ENCODE results near the gene ERCC4. TPM values are rescaled to one million over a fixed set of nuclear protein-coding genes. Genes with fewer than 3 reads are reported as not detected.

Gene ERCC4
- total RNA-seq, 4 donors from 2014 or later = 5.3 to 22.6 (median 15.9) TPM

DNA sequence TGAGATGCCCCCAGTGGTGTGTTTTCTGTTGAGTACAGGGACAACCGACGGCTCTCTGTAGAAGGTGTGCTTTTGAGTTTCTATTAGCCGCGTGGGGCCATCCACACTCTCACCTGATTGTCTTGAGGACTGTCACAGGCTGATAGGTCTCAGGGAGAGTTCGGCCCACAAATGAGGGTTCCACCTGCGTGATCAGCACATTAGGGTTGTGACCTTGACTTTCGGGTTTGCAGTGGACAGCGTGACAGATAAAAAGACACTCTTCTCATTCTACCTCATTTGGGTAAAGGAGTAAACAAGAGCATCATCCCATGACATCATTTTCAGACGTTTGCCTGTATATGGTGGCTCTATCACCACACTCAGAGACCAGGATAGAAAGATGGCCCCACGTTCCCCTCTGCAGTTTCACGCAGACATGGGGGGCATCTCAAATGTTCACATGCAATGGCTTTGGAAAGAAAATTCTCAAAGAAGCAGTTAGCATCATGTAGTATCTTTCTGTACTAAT, 76.9 kb downstream of the ERCC4 start:
- no peak overlapping the region for H3K4me3 ChIP-seq
- H3K36me3 ChIP-seq = no peaks in the 10 kb centered on the region
- DNase-seq = no peak
- intact Hi-C loops (cut with DNase I; ENCODE audit: low total_unique reads) = no loop called here
- H3K27ac ChIP-seq = no peak overlapping the region
- no peaks in the 10 kb centered on the region for H3K4me1 ChIP-seq
- H3K9me3 ChIP-seq = no peaks in the 10 kb centered on the region
- TF ChIP-seq, protein P1, sequence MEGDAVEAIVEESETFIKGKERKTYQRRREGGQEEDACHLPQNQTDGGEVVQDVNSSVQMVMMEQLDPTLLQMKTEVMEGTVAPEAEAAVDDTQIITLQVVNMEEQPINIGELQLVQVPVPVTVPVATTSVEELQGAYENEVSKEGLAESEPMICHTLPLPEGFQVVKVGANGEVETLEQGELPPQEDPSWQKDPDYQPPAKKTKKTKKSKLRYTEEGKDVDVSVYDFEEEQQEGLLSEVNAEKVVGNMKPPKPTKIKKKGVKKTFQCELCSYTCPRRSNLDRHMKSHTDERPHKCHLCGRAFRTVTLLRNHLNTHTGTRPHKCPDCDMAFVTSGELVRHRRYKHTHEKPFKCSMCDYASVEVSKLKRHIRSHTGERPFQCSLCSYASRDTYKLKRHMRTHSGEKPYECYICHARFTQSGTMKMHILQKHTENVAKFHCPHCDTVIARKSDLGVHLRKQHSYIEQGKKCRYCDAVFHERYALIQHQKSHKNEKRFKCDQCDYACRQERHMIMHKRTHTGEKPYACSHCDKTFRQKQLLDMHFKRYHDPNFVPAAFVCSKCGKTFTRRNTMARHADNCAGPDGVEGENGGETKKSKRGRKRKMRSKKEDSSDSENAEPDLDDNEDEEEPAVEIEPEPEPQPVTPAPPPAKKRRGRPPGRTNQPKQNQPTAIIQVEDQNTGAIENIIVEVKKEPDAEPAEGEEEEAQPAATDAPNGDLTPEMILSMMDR (IDR thresholded peaks at IDR 0.05) = no peak
- no peak for TF ChIP-seq POLR2A (IDR thresholded peaks at IDR 0.05)
- H3K27me3 ChIP-seq = no peaks in the 10 kb centered on the region

DNA sequence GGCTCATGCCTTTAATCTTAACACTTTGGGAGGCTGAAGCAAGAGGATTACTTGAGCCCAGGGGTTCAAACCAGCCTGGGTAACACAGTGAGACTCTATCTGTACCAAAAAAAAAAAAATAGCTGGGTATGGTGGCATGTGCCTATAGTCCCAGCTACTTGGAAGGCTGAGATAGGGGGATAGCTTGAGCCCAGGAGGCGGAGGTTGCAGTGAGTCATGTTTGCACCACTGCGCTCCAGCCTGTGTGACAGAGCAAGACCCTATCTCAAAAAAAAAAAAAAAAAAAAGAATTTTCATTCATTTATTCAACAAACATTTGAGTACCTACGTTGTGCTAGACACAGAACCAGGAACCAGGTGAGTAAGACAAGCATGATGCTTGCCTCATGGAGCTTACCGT, 77.6 kb downstream of the ERCC4 start:
- no peaks in the 10 kb centered on the region for H3K4me1 ChIP-seq
- no peak overlapping the region for H3K27ac ChIP-seq
- intact Hi-C loops (cut with DNase I; ENCODE audit: low total_unique reads) = no loop called here
- no peak overlapping the region for H3K4me3 ChIP-seq
- TF ChIP-seq POLR2A (IDR thresholded peaks at IDR 0.05) = no peak
- TF ChIP-seq, protein P1 (IDR thresholded peaks at IDR 0.05) = no peak
- DNase-seq = no peak
- no peaks in the 10 kb centered on the region for H3K9me3 ChIP-seq
- no peaks in the 10 kb centered on the region for H3K36me3 ChIP-seq
- H3K27me3 ChIP-seq = no peaks in the 10 kb centered on the region

DNA sequence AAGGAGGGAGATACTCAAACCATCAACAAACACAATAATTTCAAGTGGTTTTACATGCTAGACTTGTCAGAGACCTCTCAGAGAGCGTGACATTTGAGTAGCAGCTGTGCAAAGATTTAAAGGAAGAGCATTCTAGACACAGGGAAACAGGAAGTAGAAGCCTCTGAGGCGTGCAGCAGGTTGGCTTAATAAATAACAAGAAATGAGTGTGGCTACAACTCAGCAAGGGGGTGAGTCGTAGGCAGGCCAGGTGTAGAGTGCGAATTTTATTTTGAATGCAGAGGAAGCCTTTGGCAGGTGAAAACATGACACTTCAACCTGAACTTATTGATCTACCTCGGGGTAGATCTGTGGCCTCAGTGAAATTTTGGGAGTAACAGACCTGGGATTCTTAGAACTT, 78.0 kb downstream of the ERCC4 start:
- no peak overlapping the region for H3K4me3 ChIP-seq
- TF ChIP-seq, protein P1 (IDR thresholded peaks at IDR 0.05) = no peak
- TF ChIP-seq POLR2A (IDR thresholded peaks at IDR 0.05) = no peak
- H3K4me1 ChIP-seq = no peaks in the 10 kb centered on the region
- no peak for DNase-seq
- intact Hi-C loops (cut with DNase I; ENCODE audit: low total_unique reads) = no loop called here
- H3K27me3 ChIP-seq = no peaks in the 10 kb centered on the region
- H3K27ac ChIP-seq = no peak overlapping the region
- H3K9me3 ChIP-seq = no peaks in the 10 kb centered on the region
- no peaks in the 10 kb centered on the region for H3K36me3 ChIP-seq

DNA sequence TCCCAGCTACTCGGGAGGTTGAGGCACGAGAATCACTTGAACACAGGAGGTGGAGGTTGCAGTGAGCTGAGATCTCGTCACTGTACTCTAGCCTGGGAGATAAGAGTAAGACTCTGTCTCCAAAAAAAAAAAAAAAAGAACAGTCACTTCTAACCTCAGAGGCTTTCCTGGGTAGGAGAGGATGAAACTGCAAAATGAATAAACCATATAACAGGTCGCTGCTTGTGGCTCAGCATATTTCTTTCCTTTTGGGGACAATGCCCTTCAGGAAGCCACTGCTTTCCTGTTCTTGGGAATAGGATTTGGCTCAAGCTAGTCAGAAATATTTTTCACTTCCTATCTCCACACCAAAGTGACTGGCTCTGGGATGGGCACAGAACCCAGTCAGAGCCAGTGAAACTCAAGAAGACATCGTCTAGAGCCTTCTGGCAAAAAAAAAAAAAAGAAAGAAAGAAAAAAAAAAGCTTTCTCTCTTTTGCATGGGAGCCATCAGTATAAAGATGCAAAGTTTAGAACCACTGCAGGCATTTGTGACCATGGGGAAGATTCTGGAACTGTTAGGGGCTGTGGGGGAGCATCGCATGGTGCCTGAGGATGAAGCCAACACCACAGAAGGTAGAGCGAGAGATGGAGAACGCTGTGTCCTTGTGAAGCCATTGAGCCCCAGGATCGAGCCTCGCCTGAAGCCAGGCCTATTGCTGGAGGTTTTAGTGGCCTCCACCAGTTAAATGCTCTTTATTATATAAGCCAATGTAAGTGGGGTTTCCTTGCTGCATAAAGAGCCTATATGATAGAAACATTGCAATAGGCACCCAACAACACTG, 79.3 kb downstream of the ERCC4 start:
- no peak overlapping the region for H3K4me3 ChIP-seq
- no peaks in the 10 kb centered on the region for H3K36me3 ChIP-seq
- DNase-seq = no peak
- TF ChIP-seq, protein P1 (IDR thresholded peaks at IDR 0.05) = no peak
- TF ChIP-seq POLR2A (IDR thresholded peaks at IDR 0.05) = no peak
- H3K27me3 ChIP-seq = no peaks in the 10 kb centered on the region
- no peaks in the 10 kb centered on the region for H3K4me1 ChIP-seq
- H3K27ac ChIP-seq = no peak overlapping the region
- no peaks in the 10 kb centered on the region for H3K9me3 ChIP-seq
- intact Hi-C loops (cut with DNase I; ENCODE audit: low total_unique reads) = no loop called here

DNA sequence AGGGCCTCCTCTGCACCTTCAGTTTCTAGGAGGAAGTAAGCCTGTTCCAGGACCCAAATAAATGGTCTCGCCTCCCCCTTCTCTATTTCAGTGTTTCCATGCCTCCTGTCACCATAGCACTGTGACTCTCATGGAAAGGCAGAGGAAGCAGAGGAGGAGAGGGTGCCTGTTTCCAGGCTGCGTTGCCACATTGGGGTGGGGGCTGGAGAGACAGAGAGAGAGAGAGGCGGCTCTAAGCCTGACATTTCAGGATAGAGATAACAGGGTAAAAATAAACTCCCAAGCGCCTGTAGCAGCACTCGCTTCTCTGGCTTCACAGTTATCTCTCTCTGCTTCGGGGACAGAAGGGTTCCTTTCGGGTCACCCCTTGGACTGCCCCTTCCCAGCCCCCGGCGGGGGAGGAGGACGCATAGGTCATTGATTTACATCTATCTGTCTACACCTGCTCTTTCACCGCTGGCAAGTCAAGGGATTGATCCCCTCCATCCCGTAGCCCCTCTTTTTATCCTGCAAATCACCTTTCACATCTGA, 80.0 kb downstream of the ERCC4 start:
- H3K27ac ChIP-seq = no peak overlapping the region
- H3K36me3 ChIP-seq = no peaks in the 10 kb centered on the region
- DNase-seq = no peak
- no peak overlapping the region for H3K4me3 ChIP-seq
- no peaks in the 10 kb centered on the region for H3K4me1 ChIP-seq
- H3K27me3 ChIP-seq = no peaks in the 10 kb centered on the region
- TF ChIP-seq, protein P1 (IDR thresholded peaks at IDR 0.05) = no peak
- TF ChIP-seq POLR2A (IDR thresholded peaks at IDR 0.05) = no peak
- no peaks in the 10 kb centered on the region for H3K9me3 ChIP-seq
- intact Hi-C loops (cut with DNase I; ENCODE audit: low total_unique reads) = no loop called here
